HG02943 (cell line): Measurements from ENCODE around the gene KCTD6.

ENCODE experiments used
- ATAC-seq: cut with Tn5 transposase; IDR thresholded peaks from one replicate; pipeline ENCODE4 v1.9.1; 2021; ENCODE audit warnings: mild to moderate bottlenecking, low read depth, moderate library complexity; ENCODE audit not compliant: unreplicated experiment

The KCTD6 gene

GRCh38 chr3:58540176-58540858 is 48.4 kb downstream of the KCTD6 start:
- no peak for ATAC-seq

- no peak for ATAC-seq
Measured at GRCh38 chr3:58544541-58544940, 52.6 kb downstream of the KCTD6 start.

DNA sequence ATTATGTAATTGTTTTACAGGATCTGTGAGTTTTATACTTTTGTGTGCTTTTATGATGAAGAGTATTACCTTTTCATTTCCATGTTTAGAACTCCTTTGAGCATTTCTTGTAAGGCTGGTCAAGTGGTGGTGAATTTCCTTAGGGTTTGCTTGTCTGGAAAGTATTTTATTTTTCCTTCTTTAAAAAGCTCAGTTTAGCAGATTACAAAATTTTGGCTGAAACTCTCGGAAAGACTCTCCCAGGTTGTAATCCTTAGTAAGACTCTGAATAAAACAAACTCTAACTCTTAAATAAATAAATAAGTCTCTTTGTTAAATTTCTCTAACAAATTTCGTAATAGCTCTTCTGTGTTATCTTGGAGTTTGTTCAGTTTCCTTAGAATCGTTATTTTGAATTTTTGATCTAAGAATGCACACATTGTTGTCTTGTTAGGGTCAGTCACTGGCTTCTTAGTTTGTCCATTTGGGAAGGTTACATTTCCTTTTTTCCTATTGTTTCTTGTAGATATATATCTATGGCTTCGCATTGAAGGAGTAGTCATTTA is 59.8 kb downstream of the KCTD6 start:
- no peak for ATAC-seq
